ENCODE results near the gene TIGD4. TPM values are rescaled to one million over a fixed set of nuclear protein-coding genes. Genes with fewer than 3 reads are reported as not detected.

Gene TIGD4
- total RNA-seq, 1 experiment from 2014 or later = 1.9 TPM

- TF ChIP-seq PRDM15 (CRISPR knock-in tag; IDR thresholded peaks at IDR 0.05) = no peak
Observed at GRCh38 chr4:152773953-152774352, 5.6 kb downstream of the TIGD4 start (continued).

- peaks cover 3% of the 10 kb centered on the region; the same call in 1 of the 2 replicates for H3K36me3 Mint-ChIP-seq
- DNase-seq (ENCODE audit: low spot score) (no peak), ATAC-seq (no peak)
- H3K27me3 Mint-ChIP-seq (ENCODE audit: low read depth) = no peaks in the 10 kb centered on the region
- H3K4me3 Mint-ChIP-seq = no peak overlapping the region
- TF ChIP-seq ZBTB21 (CRISPR knock-in tag; IDR thresholded peaks at IDR 0.05; ENCODE audit: borderline replicate concordance) = no peak
- TF ChIP-seq, protein P1, sequence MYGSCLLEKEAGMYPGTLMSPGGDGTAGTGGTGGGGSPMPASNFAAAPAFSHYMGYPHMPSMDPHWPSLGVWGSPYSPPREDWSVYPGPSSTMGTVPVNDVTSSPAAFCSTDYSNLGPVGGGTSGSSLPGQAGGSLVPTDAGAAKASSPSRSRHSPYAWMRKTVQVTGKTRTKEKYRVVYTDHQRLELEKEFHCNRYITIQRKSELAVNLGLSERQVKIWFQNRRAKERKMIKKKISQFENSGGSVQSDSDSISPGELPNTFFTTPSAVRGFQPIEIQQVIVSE (CRISPR knock-in tag; IDR thresholded peaks at IDR 0.05; ENCODE audit: borderline replicate concordance) = no peak
- TF ChIP-seq KAT7 (CRISPR knock-in tag; IDR thresholded peaks at IDR 0.05; ENCODE audit: borderline replicate concordance) = no peak
- TF ChIP-seq FOXP1 (CRISPR knock-in tag; IDR thresholded peaks at IDR 0.05; ENCODE audit: borderline replicate concordance) = no peak
- TF ChIP-seq EMX1 (CRISPR knock-in tag; IDR thresholded peaks at IDR 0.05) = no peak
- no peak for TF ChIP-seq SOX15 (CRISPR knock-in tag; IDR thresholded peaks at IDR 0.05)
- TF ChIP-seq, protein P2, sequence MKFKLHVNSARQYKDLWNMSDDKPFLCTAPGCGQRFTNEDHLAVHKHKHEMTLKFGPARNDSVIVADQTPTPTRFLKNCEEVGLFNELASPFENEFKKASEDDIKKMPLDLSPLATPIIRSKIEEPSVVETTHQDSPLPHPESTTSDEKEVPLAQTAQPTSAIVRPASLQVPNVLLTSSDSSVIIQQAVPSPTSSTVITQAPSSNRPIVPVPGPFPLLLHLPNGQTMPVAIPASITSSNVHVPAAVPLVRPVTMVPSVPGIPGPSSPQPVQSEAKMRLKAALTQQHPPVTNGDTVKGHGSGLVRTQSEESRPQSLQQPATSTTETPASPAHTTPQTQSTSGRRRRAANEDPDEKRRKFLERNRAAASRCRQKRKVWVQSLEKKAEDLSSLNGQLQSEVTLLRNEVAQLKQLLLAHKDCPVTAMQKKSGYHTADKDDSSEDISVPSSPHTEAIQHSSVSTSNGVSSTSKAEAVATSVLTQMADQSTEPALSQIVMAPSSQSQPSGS (CRISPR knock-in tag; IDR thresholded peaks at IDR 0.05; ENCODE audit: borderline replicate concordance, low read depth) = no peak
- TF ChIP-seq IRF1 (CRISPR knock-in tag; IDR thresholded peaks at IDR 0.05) = no peak
- TF ChIP-seq ZNF263 (CRISPR knock-in tag; IDR thresholded peaks at IDR 0.05; ENCODE audit: low read depth) = no peak
- no peak for TF ChIP-seq E2F4 (CRISPR knock-in tag; IDR thresholded peaks at IDR 0.05; ENCODE audit: borderline replicate concordance, low read depth)
- no peak for TF ChIP-seq CBFB (CRISPR knock-in tag; IDR thresholded peaks at IDR 0.05; ENCODE audit: low read depth)
- TF ChIP-seq AR (CRISPR knock-in tag; IDR thresholded peaks at IDR 0.05) = no peak
- no peak for TF ChIP-seq ZNF423 (CRISPR knock-in tag; IDR thresholded peaks at IDR 0.05)
- no peak for TF ChIP-seq PRDM15 (CRISPR knock-in tag; IDR thresholded peaks at IDR 0.05)
- ChIA-PET POLR2A (no interaction called here), CTCF (no interaction called here)
- no peaks in the 10 kb centered on the region for H3K9me3 Mint-ChIP-seq
- peaks cover 7% of the 10 kb centered on the region for H3K4me1 Mint-ChIP-seq
- H3K27ac Mint-ChIP-seq = no peak overlapping the region
Observed at GRCh38 chr4:152773339-152773738, 6.2 kb downstream of the TIGD4 start.
